ENCODE results near the gene ACTG2. TPM values are rescaled to one million over a fixed set of nuclear protein-coding genes. Genes with fewer than 3 reads are reported as not detected.

ACTG2 gene
- total RNA-seq, 1 experiment from 2014 or later = 1.5 TPM

GRCh38 chr2:73931531-73932500 lies 39.0 kb downstream of the ACTG2 start:
- no peaks in the 10 kb centered on the region for H3K4me1 ChIP-seq (ENCODE audit: insufficient read depth, low read length)
- no peak overlapping the region for H4K5ac ChIP-seq (ENCODE audit: insufficient read length, low read depth, low read length)
- H2BK20ac ChIP-seq (ENCODE audit: low read depth, low read length, poor library complexity, severe bottlenecking) = no peak overlapping the region
- no peak overlapping the region for H3K23ac ChIP-seq (ENCODE audit: insufficient read length, low read depth, low read length)
- no peak overlapping the region for H3K4me2 ChIP-seq (ENCODE audit: insufficient read depth, insufficient read length, low read length)
- no peak overlapping the region for H2BK15ac ChIP-seq (ENCODE audit: low read depth, low read length)
- H3K14ac ChIP-seq (ENCODE audit: insufficient read depth, low read length) = no peak overlapping the region
- no CpG with 5 or more reads among the region's 7 CpGs for WGBS (ENCODE audit: extremely low coverage, insufficient read length, low lambda C conversion rate)
- peaks cover 0 to 28% (median 21%) of the 10 kb centered on the region in 3 experiments; a peak in 5 of 7 replicates for H3K36me3 Mint-ChIP-seq (ENCODE audit: insufficient read depth in 1 of 3, low read depth in 3 of 3)
- no peak overlapping the region for H3K4me3 Mint-ChIP-seq
- no peaks in the 10 kb centered on the region for H3K9me3 ChIP-seq (ENCODE audit: control insufficient read depth, low read depth, low read length)
- H4K20me1 ChIP-seq (ENCODE audit: control insufficient read depth, insufficient read depth, insufficient read length) = no peaks in the 10 kb centered on the region
- no peak overlapping the region for H4K91ac ChIP-seq (ENCODE audit: insufficient read length, low read depth, low read length)
- DNase-seq = no peak
- no peak overlapping the region for H3K56ac ChIP-seq (ENCODE audit: insufficient read length, low read depth, low read length)
- peaks cover 24% of the 10 kb centered on the region for H3K79me1 ChIP-seq (ENCODE audit: insufficient read depth, low read depth, low read length, poor library complexity, severe bottlenecking)
- H3K27ac ChIP-seq (ENCODE audit: insufficient read length, low read depth, low read length) = no peak overlapping the region
- H2BK12ac ChIP-seq (ENCODE audit: insufficient read length, low read depth, low read length) = no peak overlapping the region
- no peak overlapping the region for H2BK5ac ChIP-seq (ENCODE audit: insufficient read length, low read length)
- peaks cover 17% of the 10 kb centered on the region in 2 experiments for H3K4me1 Mint-ChIP-seq
- no peak overlapping the region for H2BK120ac ChIP-seq (ENCODE audit: low read depth, low read length, poor library complexity, severe bottlenecking)
- no peak overlapping the region for H2AFZ ChIP-seq (ENCODE audit: low read length)
- peak overlapping the region in 1 of 3 experiments; percentile 36; a peak in 1 of 7 replicates for H3K27ac Mint-ChIP-seq
- no peaks in the 10 kb centered on the region for H3K9me3 Mint-ChIP-seq
- no peak overlapping the region for H3K9ac ChIP-seq (ENCODE audit: extremely low read depth, insufficient read length, low read length)
- H3T11ph ChIP-seq (ENCODE audit: low read length) = no peak overlapping the region
- no peak for TF ChIP-seq CTCF (conservative IDR thresholded peaks at IDR 0.05)
- H3K79me2 ChIP-seq (ENCODE audit: insufficient read depth, low read length) = peaks cover 39% of the 10 kb centered on the region; the same call in 1 of the 2 replicates
- no peak overlapping the region for H3K18ac ChIP-seq (ENCODE audit: insufficient read length, low read depth, low read length)
- H3K27me3 ChIP-seq (ENCODE audit: insufficient read depth, low read length) = no peaks in the 10 kb centered on the region
- no peak overlapping the region for H3K4ac ChIP-seq (ENCODE audit: low read depth, low read length)
- H2AK5ac ChIP-seq (ENCODE audit: insufficient read length, low read length) = no peak overlapping the region
- H4K8ac ChIP-seq (replicated peaks; ENCODE audit: insufficient read length, low read depth, low read length) = no peak overlapping the region
- H3K23me2 ChIP-seq (ENCODE audit: insufficient read length, low read depth, low read length, poor library complexity, severe bottlenecking) = peaks cover 5% of the 10 kb centered on the region
- no peaks in the 10 kb centered on the region for H3K27me3 Mint-ChIP-seq (ENCODE audit: low read depth)

Data from H9 (cell line).